NCI-H1436 (cell line): ENCODE data around the gene PASD1.

Experiments used
- DNase-seq: peaks from one replicate; lab custom pipeline; 2025; lab: John Stamatoyannopoulos, UW

PASD1 gene

DNA sequence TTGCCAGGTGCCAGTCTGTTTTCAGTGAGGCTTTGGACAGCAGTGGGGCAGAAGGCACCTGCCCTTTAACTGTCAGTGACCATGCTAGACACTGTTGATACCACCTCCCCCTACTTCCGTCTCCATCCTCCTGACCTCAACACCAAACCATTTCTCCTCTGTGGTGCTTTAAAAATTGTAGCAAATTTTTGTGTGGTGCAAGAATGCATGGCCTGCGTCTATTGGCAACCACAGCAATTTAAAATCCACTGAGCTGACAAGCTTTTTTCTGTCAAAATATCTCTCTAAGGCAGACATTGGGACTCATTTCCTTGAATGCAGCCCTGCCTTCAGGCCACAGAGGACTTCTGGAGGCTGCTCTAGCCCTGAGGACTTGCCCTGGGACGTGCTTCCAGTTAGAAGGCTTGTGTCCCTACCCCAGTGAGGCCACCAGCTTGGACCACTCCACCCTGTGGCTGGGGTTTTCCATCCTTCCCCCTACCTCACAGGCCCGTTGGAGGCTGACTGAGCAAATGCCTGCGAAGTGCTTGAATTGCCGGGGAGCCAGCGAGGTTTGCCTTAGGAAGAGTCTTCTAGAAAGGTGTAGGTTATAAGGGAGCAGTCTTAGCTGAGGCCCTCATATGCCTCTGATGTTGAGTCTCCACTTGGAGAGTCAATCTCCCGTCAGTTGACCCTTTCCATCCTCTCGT is 138.7 kb downstream of the PASD1 start:
- no peak for DNase-seq

- no peak for DNase-seq
Measured at GRCh38 chrX:151702741-151703340, 139.4 kb downstream of the PASD1 start.

DNA sequence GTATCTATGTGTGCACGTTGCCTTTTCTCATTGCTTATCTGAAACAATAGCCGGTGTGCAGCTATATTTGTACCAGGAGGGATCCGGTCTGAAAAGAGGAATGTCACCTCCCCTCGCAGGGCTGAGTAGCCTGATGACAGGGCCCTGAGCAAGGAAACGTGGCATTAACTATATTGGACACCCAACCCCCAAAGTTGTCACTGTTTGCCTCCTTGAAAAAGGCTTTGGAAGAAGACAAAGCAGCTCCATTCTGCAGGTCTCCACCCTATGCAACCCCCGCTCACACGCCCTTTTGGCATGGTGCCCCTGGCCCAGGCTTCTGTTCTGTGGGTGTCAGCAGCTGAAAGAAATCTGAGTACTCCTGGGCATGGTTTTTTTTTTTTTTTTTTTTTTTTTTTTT is 140.0 kb downstream of the PASD1 start:
- DNase-seq = no peak

GRCh38 chrX:151704041-151704663 is 140.7 kb downstream of the PASD1 start:
- DNase-seq = no peak

DNA sequence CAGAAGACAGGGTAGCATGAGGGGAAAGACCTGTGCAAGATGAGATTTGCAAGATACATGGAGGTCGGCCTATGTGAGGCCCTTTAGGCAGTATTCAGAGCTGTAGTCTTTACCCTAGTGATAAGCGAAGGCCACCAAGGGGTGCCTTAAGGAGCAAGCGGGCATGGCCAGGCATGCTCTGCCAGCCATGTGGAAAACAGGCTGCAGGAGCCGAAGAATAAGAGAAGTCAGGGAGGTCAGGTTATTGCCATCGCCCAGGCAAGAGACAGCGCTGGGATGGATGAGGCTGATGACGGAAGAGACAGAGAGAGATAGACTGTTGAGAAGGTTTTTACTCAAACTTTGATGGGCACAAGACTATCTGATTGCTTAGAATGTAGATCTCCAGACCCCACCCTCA is 145.3 kb downstream of the PASD1 start:
- DNase-seq = no peak

DNA sequence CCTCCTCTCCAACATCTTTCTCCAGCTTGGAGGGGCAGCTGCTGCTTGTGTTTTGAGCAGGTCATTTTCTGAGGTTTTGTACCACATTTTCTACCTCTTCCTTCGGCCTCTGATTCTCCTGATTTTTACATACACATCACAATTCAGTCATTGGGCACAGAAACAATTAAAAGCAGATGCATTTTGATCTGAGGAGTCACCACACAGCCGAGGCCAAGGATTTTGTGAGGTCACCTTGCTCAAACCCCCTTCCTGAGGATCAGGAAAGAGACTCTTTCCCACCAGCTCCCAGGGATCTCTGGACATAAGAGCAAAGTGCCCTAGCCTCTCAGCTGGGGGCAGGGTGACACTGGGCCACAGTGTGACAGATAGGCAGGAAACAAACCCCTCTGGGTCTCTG is 147.0 kb downstream of the PASD1 start:
- DNase-seq = no peak

- no peak for DNase-seq
Measured at GRCh38 chrX:151711154-151711553, 147.7 kb downstream of the PASD1 start.

- no peak for DNase-seq
Measured at GRCh38 chrX:151711787-151712186, 148.3 kb downstream of the PASD1 start.

DNA sequence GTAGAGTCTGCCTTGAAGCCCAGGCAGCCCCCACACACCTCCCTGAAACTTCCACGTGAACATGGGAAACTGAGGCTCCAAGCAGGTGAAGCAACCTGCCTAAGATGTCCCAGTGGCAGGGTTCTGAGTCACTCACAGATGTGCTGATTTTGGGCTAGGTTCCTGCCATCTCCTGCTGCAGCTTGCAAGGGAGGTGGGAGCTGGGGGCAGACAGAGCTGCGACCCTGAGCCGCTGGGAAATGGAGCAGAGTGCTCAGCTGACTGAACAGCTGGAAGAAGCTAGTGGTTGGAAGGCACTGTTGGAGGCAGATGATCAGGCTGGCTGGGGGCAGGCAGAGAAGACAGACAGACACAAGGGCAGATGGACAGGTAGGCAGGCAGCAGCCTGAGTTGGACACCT is 148.8 kb downstream of the PASD1 start:
- DNase-seq = no peak

GRCh38 chrX:151713849-151714248 is 150.4 kb downstream of the PASD1 start:
- no peak for DNase-seq

GRCh38 chrX:151714362-151714761 is 150.9 kb downstream of the PASD1 start:
- DNase-seq = no peak

DNA sequence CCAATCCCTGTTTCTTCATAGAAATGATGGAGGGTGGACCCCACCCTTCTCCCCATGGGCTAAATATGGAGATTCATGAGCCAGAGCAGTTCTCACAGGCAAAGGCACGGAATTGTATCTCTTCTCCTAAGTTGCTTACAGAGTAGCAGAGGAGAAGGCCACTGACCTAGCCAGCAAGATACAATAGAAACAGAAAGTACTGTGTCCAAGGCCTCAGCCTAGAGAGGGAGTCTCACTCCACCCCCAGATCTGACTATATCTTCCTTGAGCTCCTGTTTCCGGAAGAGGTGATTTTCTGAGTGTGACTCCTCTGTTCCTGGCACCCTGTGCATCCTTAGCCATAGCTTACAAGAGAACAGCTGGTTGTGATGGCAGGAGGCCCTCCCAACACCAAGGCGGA is 152.3 kb downstream of the PASD1 start, which contains the start of gene FATE1:
Gene FATE1 (plus strand): TSS at position 284 of the 400 bp plus-strand sequence. CDS start 85 bp downstream, at position 369.
- DNase-seq = no peak

GRCh38 chrX:151722241-151722846 is 158.9 kb downstream of the PASD1 start:
- no peak for DNase-seq

- DNase-seq = no peak
Measured at GRCh38 chrX:151723156-151723760, 159.8 kb downstream of the PASD1 start.

GRCh38 chrX:151724563-151725337 is 161.3 kb downstream of the PASD1 start:
- no peak for DNase-seq

- DNase-seq = no peak
Measured at GRCh38 chrX:151725338-151725614, 161.8 kb downstream of the PASD1 start.
